OCI-LY1 (cell line): ENCODE results near the gene ZNF471.

ENCODE experiments used
- H2AFZ ChIP-seq: fragments of 200-600 bp; sonication (generic), shearing (Covaris generic); 2 replicates; pipeline ENCODE4 v1.6.0; 2014; ENCODE audit warnings: antibody characterized with exemption, mild to moderate bottlenecking, low read length
- H3F3A ChIP-seq: fragments of 200-600 bp; sonication (generic), shearing (Covaris generic); 2 replicates; pipeline ENCODE4 v1.6.0; 2014; ENCODE audit warnings: mild to moderate bottlenecking, antibody characterized with exemption, low read length, moderate library complexity; ENCODE audit not compliant: insufficient read depth
- H3K27ac ChIP-seq: fragments of 200-600 bp; sonication (generic); 2 replicates; pipeline ENCODE4 v1.5.1; 2014; ENCODE audit warnings: low read length, mixed run types, mild to moderate bottlenecking, low read depth; ENCODE audit not compliant: poor library complexity, severe bottlenecking
- H3K27me3 ChIP-seq: fragments of 200-600 bp; sonication (generic); 2 replicates; pipeline ENCODE4 v1.6.0; 2014; ENCODE audit warnings: antibody characterized with exemption, mild to moderate bottlenecking, low read length, moderate library complexity; ENCODE audit not compliant: insufficient read depth
- H3K36me3 ChIP-seq: fragments of 200-600 bp; sonication (generic); 2 replicates; pipeline ENCODE4 v1.6.1; 2014; ENCODE audit warnings: mild to moderate bottlenecking, antibody characterized with exemption, low read length, moderate library complexity, mixed read lengths; ENCODE audit not compliant: insufficient read depth
- H3K4me1 ChIP-seq: fragments of 200-600 bp; sonication (generic); 2 replicates; pipeline ENCODE4 v1.5.1; 2014; ENCODE audit warnings: mild to moderate bottlenecking, low read length, moderate library complexity; ENCODE audit not compliant: insufficient read depth, severe bottlenecking
- H3K4me2 ChIP-seq: fragments of 200-600 bp; sonication (generic), shearing (Covaris generic); 2 replicates; pipeline ENCODE4 v1.6.1; 2014; ENCODE audit warnings: low read length
- H3K4me3 ChIP-seq: fragments of 200-600 bp; sonication (generic); 2 replicates; pipeline ENCODE4 v1.5.1; 2014; ENCODE audit warnings: low read length, low read depth, mild to moderate bottlenecking, mixed read lengths; ENCODE audit not compliant: poor library complexity, severe bottlenecking
- H3K79me2 ChIP-seq: fragments of 200-600 bp; shearing (Covaris generic); 2 replicates; pipeline ENCODE4 v1.6.1; 2016; ENCODE audit warnings: mixed run types, low read length, mixed read lengths; ENCODE audit not compliant: insufficient read depth
- H3K9ac ChIP-seq: fragments of 200-600 bp; sonication (generic), shearing (Covaris generic); 2 replicates; pipeline ENCODE4 v1.6.1; 2014; ENCODE audit warnings: mild to moderate bottlenecking, low read length, mixed read lengths
- H3K9me2 ChIP-seq: fragments of 200-600 bp; sonication (generic), shearing (Covaris generic); 2 replicates; pipeline ENCODE4 v1.6.1; 2014; ENCODE audit warnings: low read depth, mild to moderate bottlenecking, low read length, mixed read lengths
- H3K9me3 ChIP-seq: fragments of 200-600 bp; shearing (Covaris generic); 2 replicates; pipeline ENCODE4 v1.6.1; 2014; ENCODE audit warnings: low read length, mixed read lengths
- H4K20me1 ChIP-seq: fragments of 200-600 bp; sonication (generic), shearing (Covaris generic); 2 replicates; pipeline ENCODE4 v1.6.0; 2016; ENCODE audit warnings: mild to moderate bottlenecking, low read length; ENCODE audit not compliant: insufficient read depth
- EZH2 ChIP-seq: fragments of 200-600 bp; sonication (generic), shearing (Covaris generic); IDR thresholded peaks from 2 replicates; pipeline ENCODE4 v1.8.0; 2017; ENCODE audit warnings: borderline replicate concordance, mixed run types, mild to moderate bottlenecking, antibody characterized with exemption, low read length, moderate library complexity, mixed read lengths
- TF ChIP-seq, protein P1 (sequence below): fragments of 200-600 bp; sonication (generic), shearing (Covaris generic); IDR thresholded peaks from 2 replicates; pipeline ENCODE4 v1.5.1; 2017; ENCODE audit warnings: mild to moderate bottlenecking, antibody characterized with exemption, low read length, moderate library complexity, mixed read lengths

Gene ZNF471

GRCh38 chr19:56504581-56504980 lies 3.1 kb upstream of the ZNF471 start:
- Histone ChIP-seq H3K36me3 (no peaks in the 10 kb centered on the region), H3K4me1 (no peaks in the 10 kb centered on the region), H3K9me2 (no peaks in the 10 kb centered on the region), H3K27me3 (no peaks in the 10 kb centered on the region), H3K4me3 (no peak overlapping the region), H3K4me2 (no peak overlapping the region), H3K9me3 (no peaks in the 10 kb centered on the region), H4K20me1 (no peaks in the 10 kb centered on the region), H3K79me2 (no peaks in the 10 kb centered on the region), H3F3A (no peaks in the 10 kb centered on the region), H2AFZ (no peak overlapping the region), H3K9ac (no peak overlapping the region), H3K27ac (no peak overlapping the region)
- TF ChIP-seq, protein P1, sequence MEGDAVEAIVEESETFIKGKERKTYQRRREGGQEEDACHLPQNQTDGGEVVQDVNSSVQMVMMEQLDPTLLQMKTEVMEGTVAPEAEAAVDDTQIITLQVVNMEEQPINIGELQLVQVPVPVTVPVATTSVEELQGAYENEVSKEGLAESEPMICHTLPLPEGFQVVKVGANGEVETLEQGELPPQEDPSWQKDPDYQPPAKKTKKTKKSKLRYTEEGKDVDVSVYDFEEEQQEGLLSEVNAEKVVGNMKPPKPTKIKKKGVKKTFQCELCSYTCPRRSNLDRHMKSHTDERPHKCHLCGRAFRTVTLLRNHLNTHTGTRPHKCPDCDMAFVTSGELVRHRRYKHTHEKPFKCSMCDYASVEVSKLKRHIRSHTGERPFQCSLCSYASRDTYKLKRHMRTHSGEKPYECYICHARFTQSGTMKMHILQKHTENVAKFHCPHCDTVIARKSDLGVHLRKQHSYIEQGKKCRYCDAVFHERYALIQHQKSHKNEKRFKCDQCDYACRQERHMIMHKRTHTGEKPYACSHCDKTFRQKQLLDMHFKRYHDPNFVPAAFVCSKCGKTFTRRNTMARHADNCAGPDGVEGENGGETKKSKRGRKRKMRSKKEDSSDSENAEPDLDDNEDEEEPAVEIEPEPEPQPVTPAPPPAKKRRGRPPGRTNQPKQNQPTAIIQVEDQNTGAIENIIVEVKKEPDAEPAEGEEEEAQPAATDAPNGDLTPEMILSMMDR: no peak
- TF ChIP-seq EZH2: no peak

DNA sequence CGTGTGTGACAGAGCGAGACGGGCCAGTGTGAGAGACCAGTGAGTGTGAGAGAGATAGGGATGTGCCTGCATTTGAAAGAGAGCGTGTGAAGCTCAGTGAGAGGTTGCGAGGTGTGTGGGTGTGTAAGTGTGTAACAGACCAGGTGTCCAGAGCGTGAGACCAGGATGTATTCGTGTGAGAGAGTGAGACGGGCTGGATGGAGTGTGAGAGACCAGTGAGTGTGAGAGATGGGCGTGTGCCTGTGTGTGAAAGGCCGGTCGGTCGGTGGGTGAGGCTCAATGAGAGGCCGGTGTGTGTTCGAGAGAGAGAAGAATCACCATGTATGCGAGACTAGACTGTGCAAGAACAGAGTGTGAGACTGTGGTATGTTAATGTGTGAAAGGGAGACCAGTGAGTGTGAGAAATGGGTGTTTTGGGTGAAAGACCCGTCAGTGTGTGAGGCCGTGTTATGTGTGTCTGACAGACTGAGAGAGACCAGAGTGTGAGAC lies 679 bp downstream of the ZNF471 start:
- Histone ChIP-seq H4K20me1 (no peaks in the 10 kb centered on the region), H3K27me3 (no peaks in the 10 kb centered on the region), H2AFZ (no peak overlapping the region), H3K4me3 (no peak overlapping the region), H3K9me3 (0 out of 2 replicates have a peak, but pooled peaks cover 2% of the 10 kb centered on the region), H3K9me2 (no peaks in the 10 kb centered on the region), H3K4me1 (no peaks in the 10 kb centered on the region), H3K79me2 (no peaks in the 10 kb centered on the region), H3K36me3 (no peaks in the 10 kb centered on the region), H3F3A (no peaks in the 10 kb centered on the region), H3K4me2 (no peak overlapping the region), H3K27ac (no peak overlapping the region), H3K9ac (no peak overlapping the region)
- TF ChIP-seq, protein P1: no peak
- TF ChIP-seq EZH2: no peak

GRCh38 chr19:56525214-56525860 lies 17.7 kb downstream of the ZNF471 start:
- H3K4me1 ChIP-seq: no peaks in the 10 kb centered on the region
- no peaks in the 10 kb centered on the region for H3K27me3 ChIP-seq
- no peaks in the 10 kb centered on the region for H3K9me2 ChIP-seq
- H3K4me3 ChIP-seq: no peak overlapping the region
- H3F3A ChIP-seq: no peaks in the 10 kb centered on the region
- TF ChIP-seq EZH2: no peak
- TF ChIP-seq, protein P1: no peak
- no peak overlapping the region for H3K27ac ChIP-seq
- no peaks in the 10 kb centered on the region for H3K36me3 ChIP-seq
- H4K20me1 ChIP-seq: no peaks in the 10 kb centered on the region
- H2AFZ ChIP-seq: no peak overlapping the region
- H3K9me3 ChIP-seq: peaks cover 30% of the 10 kb centered on the region
- no peaks in the 10 kb centered on the region for H3K79me2 ChIP-seq
- H3K9ac ChIP-seq: no peak overlapping the region
- no peak overlapping the region for H3K4me2 ChIP-seq
